WI38 (cell line): Measurements from ENCODE around the gene CLNS1A.
A peak's percentile ranks its signal among the peaks of the same experiment; 100 is the strongest.
"Not testable (repeated sequence)": the region's sequence is repeated elsewhere in the genome, so short reads cannot be mapped to it uniquely, and the experiment has no call there.

Experiments used
- H3K4me3 ChIP-seq: 2 replicates; pipeline ENCODE4 v1.5.1; 2011; ENCODE audit warnings: low read depth, mild to moderate bottlenecking, control low read depth, low read length
- CTCF ChIP-seq: IDR thresholded peaks from 2 replicates; pipeline ENCODE4 v1.5.1; 2012; ENCODE audit warnings: low read depth, mild to moderate bottlenecking, control low read depth, low read length

The CLNS1A gene

GRCh38 chr11:77593883-77594282, 43.7 kb downstream of the CLNS1A start:
- H3K4me3 ChIP-seq, result no peak overlapping the region
- TF ChIP-seq CTCF, result no peak

- TF ChIP-seq CTCF, result no peak
Observed at GRCh38 chr11:77592727-77593126, 44.9 kb downstream of the CLNS1A start.

GRCh38 chr11:77590194-77590782, 47.3 kb downstream of the CLNS1A start:
- TF ChIP-seq CTCF, result no peak
- H3K4me3 ChIP-seq, result peak overlapping the region; percentile 74

More at GRCh38 chr11:77592727-77593126, 44.9 kb downstream of the CLNS1A start:
- H3K4me3 ChIP-seq, result no peak overlapping the region

GRCh38 chr11:77589521-77590193, 47.9 kb downstream of the CLNS1A start, which contains the start of gene AQP11:
Gene AQP11 (plus strand): TSS chr11:77589953. CDS start chr11:77589993, 40 bp downstream.
- TF ChIP-seq CTCF, result no peak

GRCh38 chr11:77589181-77589520, 48.4 kb downstream of the CLNS1A start:
- peak overlapping the region; percentile 74 for H3K4me3 ChIP-seq
- TF ChIP-seq CTCF, result no peak

More at GRCh38 chr11:77589521-77590193, 47.9 kb downstream of the CLNS1A start, which contains the start of gene AQP11:
- peak within 1 kb of the TSS; percentile 74 for H3K4me3 ChIP-seq

GRCh38 chr11:77580712-77581337, 56.8 kb downstream of the CLNS1A start:
- TF ChIP-seq CTCF, result no peak
- H3K4me3 ChIP-seq, result no peak overlapping the region

GRCh38 chr11:77575428-77575827, 62.2 kb downstream of the CLNS1A start:
- not testable (repeated sequence) for H3K4me3 ChIP-seq

GRCh38 chr11:77570896-77571295, 66.7 kb downstream of the CLNS1A start:
- H3K4me3 ChIP-seq, result not testable (repeated sequence)
